ACHN (cell line): ENCODE data around the gene TMC6.
"Not testable (repeated sequence)": the region's sequence is repeated elsewhere in the genome, so short reads cannot be mapped to it uniquely, and the experiment has no call there.

Experiments
- DNase-seq: peaks from one replicate; pipeline ENCODE4 v3.0.0-alpha.2; 2015
- in situ Hi-C: cut with HindIII; loops from 2 replicates; pipeline ENCODE4 v1.10.0; 2017; ENCODE audit warnings: low sequenced_read_pairs, low pct_ligation_motif_present, low pct_unique_long_range_greater_than_20kb

Gene TMC6

GRCh38 chr17:78101542-78101941 is 27.0 kb downstream of the TMC6 start:
- in situ Hi-C loops = no loop called here
- no peak for DNase-seq

DNA sequence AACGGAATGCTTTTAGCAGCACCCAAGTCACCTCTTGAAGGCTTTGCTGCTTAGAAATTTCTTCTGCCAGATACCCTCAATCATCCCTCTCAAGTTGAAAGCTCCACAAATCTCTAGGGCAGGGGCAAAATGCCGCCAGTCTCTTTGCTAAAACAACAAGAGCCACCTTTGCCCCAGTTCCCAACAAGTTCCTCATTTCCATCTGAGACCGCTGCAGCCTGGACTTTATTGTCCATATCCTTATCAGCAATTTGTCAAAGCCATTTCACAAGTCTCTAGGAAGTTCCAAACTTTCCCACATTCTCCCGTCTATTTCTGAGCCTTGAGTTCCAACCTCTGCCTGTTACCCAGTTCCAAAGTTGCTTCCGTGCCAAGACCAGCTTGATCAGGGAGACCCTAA is 27.4 kb downstream of the TMC6 start:
- no peak for DNase-seq
- in situ Hi-C loops = no loop called here

DNA sequence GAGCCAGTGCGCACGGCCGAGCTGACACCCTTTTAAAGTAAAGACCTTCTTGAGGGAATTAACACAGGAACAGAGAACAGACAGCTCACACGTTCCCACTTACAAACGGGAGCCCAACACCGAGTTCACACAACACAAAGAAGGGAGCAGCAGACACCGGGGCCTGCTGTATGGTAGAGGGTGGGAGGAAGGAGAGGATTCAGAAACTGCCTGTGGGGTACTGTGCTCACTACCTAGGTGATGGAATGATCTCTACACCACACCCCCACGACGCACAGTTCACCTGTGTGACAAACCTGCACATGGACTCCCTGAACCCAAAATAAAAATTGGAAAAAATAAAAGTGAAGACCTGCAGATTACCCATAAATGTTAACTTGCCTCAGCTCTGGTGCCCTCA is 32.5 kb downstream of the TMC6 start:
- in situ Hi-C loops = no loop called here
- no peak for DNase-seq

GRCh38 chr17:78095035-78095434 is 33.5 kb downstream of the TMC6 start:
- in situ Hi-C loops = no loop called here
- no peak for DNase-seq

DNA sequence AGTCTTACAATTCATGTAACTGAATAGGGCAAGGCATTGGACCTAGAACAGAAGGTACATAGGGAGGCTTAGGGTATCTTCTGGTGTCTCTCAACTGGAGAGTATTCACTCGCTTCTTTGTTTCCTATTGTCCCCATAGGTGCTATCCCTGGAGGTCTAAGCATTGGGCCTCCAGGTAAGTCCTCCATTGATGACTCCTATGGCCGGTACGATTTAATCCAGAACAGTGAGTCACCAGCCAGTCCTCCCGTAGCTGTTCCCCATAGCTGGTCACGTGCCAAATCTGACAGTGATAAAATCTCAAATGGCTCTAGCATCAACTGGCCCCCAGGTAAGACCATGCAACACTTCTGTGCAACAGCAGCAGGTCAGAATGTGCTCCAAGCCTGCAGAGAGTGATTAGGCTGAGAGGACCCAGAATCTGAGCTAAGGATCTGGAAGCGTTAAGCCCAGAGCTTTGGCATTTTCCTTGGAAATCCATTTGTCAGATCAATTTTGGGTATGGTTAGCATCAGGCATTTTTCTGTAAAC is 35.7 kb downstream of the TMC6 start:
- DNase-seq = no peak
- in situ Hi-C loops = no loop called here

DNA sequence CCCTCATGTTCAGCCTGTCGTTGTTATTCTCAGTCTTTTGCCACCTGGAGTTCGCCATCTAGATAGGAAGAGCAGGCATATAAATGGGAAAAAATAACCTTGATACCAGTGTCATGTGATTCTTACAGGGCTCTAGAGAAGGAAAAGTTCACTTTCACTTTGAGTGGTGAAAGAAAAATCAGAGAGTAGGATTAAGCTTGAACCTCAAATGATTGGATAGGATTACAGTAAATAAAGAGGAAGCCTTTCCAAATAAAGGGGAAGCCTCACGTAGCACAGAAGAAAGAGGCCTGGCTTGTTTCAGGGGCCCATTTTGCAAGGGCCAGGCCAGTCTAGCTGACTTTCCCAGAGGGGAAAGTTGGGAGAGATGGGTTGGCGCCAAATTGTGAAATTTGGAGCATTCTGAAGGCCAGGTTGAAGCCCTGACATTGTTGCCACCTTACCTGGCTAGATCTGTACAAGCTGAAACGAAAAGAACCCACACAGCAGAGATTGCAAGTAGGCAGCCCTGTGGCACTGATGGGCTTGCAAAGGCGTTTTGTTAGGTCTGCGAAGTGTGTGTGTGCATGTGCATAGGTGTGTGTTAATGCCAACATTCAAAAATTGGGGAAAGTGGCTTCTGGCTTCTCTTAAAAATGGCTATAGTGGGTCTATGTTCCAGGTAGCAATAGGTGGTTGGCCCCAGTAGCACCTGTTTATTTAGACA is 38.8 kb downstream of the TMC6 start:
- in situ Hi-C loops = no loop called here
- DNase-seq = no peak

DNA sequence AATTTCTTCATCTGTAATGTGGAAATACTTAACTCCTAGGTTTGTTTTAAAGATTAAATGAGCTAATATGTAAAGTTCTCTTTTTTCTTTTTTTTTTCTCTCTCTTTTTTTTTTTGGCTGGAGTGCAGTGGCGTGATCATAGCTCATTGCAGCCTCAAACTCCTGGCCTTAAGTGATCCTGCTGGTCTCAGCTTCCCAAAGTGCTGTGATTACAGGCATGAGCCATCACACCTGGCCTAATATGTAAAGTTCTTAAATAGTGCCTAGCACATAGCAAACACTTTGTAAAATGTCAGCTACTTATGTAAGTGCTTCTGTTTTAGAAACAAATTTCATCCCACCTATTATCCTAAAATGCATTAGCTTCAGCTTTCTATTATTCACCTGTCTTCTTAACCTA is 40.0 kb downstream of the TMC6 start:
- DNase-seq = no peak
- in situ Hi-C loops = no loop called here

DNA sequence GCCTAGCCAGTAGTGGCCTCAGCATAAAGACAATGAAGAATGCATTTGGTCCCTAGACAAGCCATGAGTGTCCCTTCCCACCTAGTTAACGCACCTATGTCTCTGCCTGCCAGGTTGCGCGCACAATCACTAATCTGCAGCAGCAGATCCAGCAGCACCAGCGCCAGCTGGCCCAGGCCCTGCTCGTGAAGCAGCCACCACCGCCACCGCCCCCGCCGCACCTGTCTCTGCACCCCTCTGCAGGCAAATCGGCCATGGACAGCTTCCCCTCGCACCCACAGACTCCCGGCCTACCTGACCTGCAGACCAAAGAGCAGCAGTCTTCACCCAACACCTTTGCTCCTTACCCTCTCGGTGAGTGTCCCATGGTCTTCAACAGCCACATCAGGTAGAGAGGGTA is 41.8 kb downstream of the TMC6 start:
- in situ Hi-C loops = no loop called here
- DNase-seq = no peak

GRCh38 chr17:78082988-78083387 is 45.6 kb downstream of the TMC6 start:
- DNase-seq = no peak
- in situ Hi-C loops = no loop called here

GRCh38 chr17:78082355-78082872 is 46.1 kb downstream of the TMC6 start:
- DNase-seq, in situ Hi-C loops: not testable (repeated sequence)

GRCh38 chr17:78081551-78081950 is 47.0 kb downstream of the TMC6 start:
- DNase-seq = no peak
- in situ Hi-C loops = no loop called here

GRCh38 chr17:78079253-78079652 is 49.3 kb downstream of the TMC6 start:
- no peak for DNase-seq
- in situ Hi-C loops = no loop called here

GRCh38 chr17:78075545-78075944 is 53.0 kb downstream of the TMC6 start:
- in situ Hi-C loops = no loop called here
- no peak for DNase-seq

DNA sequence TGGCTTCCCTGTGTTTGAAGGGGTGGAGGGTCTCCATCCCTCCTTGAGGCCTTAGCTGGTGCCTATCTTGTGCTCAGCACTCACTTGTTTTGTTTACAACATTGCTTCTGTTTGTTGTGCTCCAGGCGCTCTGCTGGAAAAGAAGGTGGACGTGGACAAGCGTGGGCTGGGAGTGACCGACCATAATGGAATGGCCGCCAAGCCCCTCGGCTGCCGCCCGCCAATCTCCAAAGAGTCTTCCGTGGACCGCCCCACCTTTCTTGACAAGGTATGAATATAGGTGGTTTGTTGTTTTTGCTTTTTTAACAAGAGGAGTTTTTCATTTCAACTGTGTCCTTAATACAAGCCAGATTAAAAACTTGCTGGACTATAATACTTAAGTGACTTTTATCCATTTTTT is 53.5 kb downstream of the TMC6 start:
- DNase-seq = no peak
- in situ Hi-C loops = no loop called here

- peak; percentile 72 for DNase-seq
- in situ Hi-C loops = no loop called here
Observed at GRCh38 chr17:78072961-78073360, 55.6 kb downstream of the TMC6 start.

DNA sequence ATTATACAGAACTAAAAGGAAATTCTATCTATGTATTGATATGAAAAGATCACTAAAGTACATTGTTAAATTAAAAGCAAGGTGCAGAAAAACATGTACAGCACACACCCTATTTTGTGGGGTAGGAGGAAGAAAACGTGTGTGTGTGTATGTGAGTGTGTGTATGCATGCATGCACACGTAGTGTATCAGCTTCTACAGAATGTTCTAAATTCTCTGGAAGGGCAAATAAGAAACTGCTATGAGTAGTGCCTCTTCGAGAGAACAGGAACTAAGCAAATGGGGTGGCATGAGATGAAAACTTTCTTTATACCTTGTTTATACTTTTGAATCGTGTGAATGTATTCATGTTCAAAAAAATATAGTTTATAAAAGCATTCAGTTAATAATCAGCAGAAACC is 58.9 kb downstream of the TMC6 start:
- in situ Hi-C loops = no loop called here
- DNase-seq = no peak

DNA sequence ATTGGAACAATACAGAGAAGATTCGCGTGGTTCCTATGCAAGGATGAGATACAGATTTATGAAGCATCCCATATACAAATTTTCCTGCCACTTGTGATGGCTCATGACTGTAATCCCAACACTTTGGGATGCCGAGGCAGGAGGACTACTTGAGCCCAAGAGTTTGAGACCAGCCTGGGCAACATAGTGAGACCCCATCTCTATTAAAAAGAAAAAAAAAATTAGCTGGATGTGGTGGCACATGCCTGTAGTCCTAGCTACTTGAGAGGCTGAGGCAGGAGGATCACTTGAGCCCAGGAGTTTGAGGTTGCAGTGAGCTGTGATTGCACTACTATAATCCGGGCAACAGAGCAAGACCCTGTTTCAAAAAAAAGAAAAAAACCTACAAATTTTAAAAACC is 61.6 kb downstream of the TMC6 start:
- DNase-seq, in situ Hi-C loops: not testable (repeated sequence)

DNA sequence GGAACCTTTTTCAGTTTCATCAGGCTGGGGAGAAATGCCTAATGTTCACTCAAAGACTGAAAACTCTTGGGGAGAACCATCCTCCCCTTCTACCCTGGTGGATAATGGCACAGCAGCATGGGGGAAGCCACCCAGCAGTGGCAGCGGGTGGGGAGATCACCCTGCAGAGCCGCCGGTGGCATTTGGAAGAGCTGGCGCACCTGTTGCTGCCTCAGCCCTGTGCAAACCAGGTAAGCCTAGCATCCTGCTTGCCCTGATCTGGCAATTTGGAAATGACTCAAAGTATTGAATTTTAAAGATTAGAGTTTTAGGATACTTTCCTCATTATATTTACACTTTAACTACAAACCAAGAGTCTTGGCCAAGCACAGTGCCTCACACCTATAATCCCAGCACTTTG is 63.8 kb downstream of the TMC6 start:
- DNase-seq = no peak
- in situ Hi-C loops = no loop called here

DNA sequence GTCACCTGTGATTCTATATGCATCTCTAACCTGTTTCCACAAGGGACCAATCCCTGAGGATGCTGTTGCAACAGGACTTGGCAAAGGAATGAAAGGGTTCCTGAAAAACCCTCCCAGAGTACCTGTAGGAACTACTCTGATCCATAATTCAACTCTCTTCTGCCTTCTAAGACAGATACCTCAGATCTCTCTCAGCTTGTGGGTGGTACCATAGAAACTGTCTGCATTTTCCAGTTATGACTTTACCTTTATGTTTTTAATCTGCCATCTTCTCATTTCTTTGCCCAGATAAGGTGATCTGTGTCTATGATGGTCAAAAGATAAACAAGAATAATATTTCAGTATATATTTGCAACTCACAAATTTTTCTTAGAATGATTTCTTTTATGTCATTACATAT is 65.1 kb downstream of the TMC6 start:
- no peak for DNase-seq
- in situ Hi-C loops = no loop called here

DNA sequence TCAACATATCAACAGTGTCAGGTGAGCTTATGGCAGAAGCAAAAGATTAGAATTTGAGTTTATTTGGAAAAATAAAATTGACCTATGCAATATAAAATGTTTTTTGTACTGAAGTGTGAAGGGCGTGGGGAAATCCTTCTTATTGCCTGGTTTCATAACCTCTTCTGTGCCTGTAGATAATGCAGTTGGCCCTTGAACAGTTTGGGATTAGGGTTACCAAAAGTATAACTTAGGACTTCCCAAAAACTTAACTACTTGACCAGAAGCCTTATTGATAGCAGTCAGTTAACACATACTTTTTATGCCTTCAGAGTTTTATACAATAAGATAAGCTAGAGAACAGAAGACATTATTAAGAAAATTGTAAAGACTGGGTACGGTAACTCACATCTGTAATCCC is 66.0 kb downstream of the TMC6 start:
- in situ Hi-C loops = no loop called here
- DNase-seq = no peak
